Activated CD4-positive, alpha-beta T cell treated with anti-CD3 and anti-CD28 coated beads, Interleukin-2, amount 50 U/mL, for 48 hours (primary cell): ENCODE measurements around the gene TRAPPC2.
"Not testable (repeated sequence)": the region's sequence is repeated elsewhere in the genome, so short reads cannot be mapped to it uniquely, and the experiment has no call there.

ENCODE experiments used
- DNase-seq, 2 experiments: peaks; one replicate each; pipeline ENCODE4 v3.0.0-alpha.2; 2020

TRAPPC2 gene

GRCh38 chrX:13742397-13743176 is 8.2 kb upstream of the TRAPPC2 start:
- DNase-seq = peak; percentile 38 to 59

DNA sequence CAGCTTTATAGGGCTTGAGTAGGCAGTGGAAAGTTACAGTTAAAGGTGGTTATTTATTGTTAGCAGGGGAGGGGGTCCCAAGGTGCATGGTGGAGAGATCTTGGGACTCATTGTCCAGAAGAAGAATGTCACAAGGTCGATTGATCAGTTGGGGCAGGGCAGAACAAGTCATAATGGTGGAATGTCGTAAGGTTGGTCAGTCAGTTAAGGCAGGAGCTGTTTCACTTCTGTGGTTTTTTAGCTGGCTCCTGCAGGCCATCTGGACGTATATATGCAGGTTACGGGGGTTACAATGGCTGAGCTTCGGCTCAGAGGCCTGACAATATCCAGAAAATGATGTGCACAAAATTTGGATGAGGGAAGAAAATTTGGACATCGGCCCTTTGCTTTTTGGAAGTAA is 7.3 kb upstream of the TRAPPC2 start:
- DNase-seq = no peak

- no peak for DNase-seq
Observed at GRCh38 chrX:13733506-13733905, 914 bp downstream of the TRAPPC2 start.

- no peak for DNase-seq
Observed at GRCh38 chrX:13732246-13733067, 2.0 kb downstream of the TRAPPC2 start.

DNA sequence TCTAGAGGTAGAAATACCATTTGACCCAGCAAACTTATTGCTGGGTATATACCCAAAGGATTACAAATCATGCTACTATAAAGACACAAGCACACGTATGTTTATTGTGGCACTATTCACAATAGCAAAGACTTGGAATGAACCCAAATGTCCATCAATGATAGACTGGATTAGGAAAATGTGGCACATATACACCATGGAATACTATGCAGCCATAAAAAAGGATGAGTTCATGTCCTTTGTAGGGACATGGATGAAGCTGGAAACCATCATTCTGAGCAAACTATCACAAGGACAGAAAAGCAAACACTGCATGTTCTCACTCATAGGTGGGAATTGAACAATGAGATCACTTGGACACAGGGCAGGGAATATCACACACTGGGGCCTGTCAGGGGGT is 3.9 kb downstream of the TRAPPC2 start:
- not testable (repeated sequence) for DNase-seq

DNA sequence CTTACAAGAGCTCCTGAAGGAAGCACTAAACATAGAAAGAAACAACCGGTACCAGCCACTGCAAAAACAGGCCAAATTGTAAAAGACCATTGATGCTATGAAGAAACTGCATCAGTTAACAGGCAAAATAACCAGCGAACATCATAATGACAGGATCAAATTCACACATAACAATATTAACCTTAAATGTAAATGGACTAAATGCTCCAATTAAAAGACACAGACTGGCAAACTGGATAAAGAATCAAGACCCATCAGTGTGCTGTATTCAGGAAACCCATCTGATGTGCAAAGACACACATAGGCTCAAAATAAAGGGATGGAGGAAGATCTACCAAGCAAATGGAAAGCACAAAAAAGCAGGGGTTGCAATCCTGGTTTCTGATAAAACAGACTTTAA is 7.8 kb downstream of the TRAPPC2 start:
- not testable (repeated sequence) for DNase-seq

GRCh38 chrX:13724878-13725277 is 9.5 kb downstream of the TRAPPC2 start:
- DNase-seq = peak; percentile 41 to 60

GRCh38 chrX:13721819-13722519 is 12.5 kb downstream of the TRAPPC2 start:
- DNase-seq = no peak

DNA sequence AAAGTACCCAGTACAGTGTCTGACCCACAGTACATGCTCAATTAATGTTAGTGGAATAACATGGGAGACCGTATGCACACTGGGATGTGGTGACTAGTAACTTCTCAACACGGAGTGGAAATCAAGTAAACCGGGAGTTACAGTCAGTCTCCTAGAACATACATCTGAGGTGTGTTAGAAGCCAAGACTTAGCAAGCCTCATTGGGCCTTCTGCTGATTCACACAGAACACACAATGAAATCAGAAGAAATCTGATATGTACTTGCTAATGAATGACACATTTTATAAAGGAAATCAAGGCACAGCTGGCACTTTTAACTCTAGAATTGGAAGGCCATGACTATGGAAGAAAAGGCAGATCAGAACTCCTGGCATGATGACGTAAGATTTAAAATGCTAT is 13.0 kb downstream of the TRAPPC2 start:
- DNase-seq = no peak

DNA sequence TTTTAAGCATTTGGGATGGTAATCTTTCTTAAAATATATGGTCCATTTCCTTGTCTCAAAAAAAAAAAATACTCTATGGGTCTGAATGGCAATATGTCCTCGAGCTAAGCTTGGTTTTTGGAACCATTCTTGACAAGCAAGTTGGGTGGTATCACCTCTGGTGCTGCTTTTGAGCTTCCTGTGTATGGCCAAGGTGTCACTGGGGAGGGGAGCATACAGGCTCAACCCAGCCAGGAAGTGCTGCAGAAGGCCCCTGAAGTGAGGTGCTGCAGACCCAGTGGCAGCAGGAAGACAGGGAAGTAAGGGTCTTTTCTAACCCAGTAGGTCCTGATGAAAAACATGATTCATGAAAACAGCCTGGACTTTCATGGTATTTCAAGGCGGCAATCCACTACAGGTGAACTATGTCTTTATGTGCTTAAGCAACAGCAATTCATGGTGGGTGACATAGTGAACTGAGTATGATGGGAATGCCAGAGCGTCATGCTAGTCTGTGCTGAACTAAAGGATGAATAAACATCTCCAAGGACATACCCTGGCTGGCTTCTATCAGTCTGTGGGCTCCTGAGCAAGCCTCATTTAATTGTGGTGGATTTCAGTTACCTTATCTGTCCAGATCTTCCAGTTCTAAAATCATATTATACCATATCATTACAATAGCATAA is 15.1 kb downstream of the TRAPPC2 start:
- no peak for DNase-seq

GRCh38 chrX:13717700-13718472 is 16.5 kb downstream of the TRAPPC2 start:
- no peak for DNase-seq

DNA sequence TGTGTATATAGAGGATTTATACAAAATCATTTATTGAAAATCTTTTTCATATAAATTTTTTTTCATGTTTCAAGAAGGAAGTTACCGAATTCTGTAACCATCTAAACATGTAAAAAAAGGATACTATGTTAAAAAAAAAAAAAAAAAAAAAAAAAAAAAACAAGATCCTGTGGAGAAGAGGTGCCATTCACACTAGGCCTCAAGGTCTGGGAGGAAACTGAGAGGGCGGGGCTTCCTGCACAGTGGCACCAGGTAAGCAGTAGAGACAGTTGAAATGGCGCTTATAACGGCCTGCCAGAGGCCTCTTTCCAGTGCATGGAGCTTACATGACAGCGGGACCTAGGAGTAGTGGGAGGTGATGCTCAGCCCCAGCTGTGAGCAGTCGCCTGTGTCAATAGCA is 17.5 kb downstream of the TRAPPC2 start:
- no peak for DNase-seq

GRCh38 chrX:13716455-13716854 is 18.0 kb downstream of the TRAPPC2 start:
- DNase-seq = no peak

- DNase-seq = no peak
Observed at GRCh38 chrX:13711141-13711540, 23.3 kb downstream of the TRAPPC2 start.

DNA sequence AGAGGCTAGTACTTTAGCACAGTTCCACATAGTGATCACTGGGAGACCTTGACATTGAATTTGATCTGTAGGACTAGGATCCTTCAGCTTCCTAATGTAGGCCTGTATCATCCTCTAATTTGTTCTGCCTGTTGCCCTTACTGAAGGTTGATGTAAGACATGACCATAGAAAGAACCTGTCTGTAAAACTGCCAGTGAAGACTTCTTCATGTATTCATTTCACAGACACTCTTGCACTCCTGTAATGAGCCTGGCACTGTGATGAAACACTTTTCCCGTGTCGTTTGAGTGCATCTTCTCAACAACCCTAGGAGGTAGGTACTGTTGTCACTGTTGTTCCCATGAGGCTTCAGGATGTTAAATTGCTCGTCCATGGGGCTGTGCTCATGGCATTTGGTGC is 30.8 kb downstream of the TRAPPC2 start:
- DNase-seq = no peak

- DNase-seq = no peak
Observed at GRCh38 chrX:13703135-13703534, 31.3 kb downstream of the TRAPPC2 start.

DNA sequence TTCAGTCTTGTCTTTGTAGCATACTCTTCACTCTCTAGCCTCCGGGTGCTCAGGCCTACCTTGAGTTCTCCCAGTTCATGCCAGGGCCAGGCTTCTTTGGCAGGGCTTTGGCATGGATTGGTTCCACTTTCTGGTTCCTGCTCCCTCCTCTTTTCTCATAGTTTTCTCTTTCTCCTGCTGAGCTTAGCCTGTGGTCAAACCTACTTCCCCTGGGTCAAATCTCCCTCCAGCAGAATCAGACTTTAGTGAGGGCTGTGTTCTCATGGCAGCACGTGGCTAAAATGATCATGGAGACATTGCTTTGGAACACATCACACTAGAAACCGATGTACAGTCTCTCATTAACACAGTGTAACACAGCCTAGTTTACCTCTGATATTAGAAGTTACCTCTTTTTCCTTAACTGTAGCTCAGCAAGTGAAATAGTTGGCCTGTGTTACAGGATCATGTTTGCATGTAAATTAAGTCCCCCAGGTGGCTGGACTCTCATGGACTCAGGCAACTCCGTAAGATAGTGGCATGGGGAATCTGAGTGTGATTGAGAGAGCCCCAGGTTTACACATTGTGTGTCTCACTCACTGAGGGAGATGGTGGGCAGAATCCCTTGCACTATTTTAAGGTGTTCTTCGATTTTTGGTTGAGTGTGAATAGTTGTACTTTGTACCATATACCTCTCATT is 32.2 kb downstream of the TRAPPC2 start:
- DNase-seq = no peak

GRCh38 chrX:13700380-13700779 is 34.0 kb downstream of the TRAPPC2 start:
- DNase-seq = no peak

DNA sequence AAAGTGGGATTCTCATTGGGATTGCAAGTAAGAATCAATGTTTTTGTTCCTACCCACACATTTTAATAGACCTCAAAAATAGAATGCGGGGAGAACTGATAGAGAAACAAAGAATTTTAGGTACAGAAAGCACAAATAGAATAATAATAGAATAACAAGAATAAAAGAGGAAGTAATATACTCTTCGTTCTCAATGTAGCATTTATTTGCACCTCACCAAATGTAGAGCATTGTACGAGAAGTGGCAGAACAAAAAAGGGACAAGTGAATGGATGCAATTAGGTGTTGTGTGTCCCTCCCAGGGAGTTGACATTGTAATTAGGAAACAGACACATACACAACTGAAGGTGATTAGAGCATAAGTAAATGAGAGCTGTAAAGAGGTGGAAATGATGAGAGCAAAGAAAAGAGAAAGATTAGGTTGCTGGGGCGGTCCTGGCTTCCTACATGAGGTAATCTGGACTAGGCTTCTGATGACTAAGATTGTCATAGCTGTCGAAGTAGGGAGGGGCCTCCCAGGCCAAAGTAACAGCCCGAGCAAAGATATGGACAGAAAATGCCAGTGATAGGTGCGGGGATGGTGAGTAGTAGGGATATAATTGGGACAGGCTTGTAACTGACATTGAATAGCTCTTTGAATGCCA is 35.1 kb downstream of the TRAPPC2 start:
- DNase-seq = no peak

DNA sequence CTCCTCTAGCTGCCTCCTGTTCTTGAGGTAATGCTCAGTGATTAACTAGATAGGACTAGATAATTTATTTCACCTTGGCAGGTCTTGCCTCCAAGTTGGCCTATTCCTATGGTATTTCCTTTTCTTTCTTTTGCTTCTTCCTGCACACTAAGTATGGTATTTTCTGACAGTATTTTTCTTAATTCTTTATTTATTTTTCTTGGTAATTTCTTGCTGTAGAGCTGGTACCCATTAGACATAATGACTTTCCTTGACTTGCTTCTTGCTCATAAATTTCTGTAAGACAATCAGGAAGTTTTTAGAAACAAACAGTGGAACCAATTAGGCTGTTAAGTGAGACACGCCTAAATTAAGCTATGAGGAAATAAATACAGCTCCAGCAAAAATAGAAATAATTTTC is 36.0 kb downstream of the TRAPPC2 start:
- no peak for DNase-seq

DNA sequence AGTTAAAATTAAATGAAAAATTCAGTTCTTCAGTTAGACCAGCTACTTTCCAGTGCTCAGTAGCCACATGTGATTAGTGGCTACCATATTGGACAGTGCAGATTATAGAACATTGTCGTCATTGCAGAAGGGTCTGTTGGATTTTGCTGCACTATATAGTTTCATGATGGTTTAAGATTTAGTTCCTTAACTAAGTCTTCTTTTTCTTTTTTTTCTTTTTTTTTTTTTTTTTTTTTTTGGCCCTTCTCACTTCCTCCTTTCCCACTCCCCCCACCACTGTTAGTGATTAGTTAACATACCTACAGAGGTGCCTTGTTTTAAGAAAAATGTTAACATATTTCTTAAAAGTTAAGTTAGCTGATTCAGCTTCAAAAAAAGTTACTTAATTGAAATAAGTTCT is 36.4 kb downstream of the TRAPPC2 start:
- no peak for DNase-seq
